ELR (cell line): ENCODE measurements around the gene PHKA1.
A peak's percentile ranks its signal among the peaks of the same experiment; 100 is the strongest.
"Not testable (repeated sequence)": the region's sequence is repeated elsewhere in the genome, so short reads cannot be mapped to it uniquely, and the experiment has no call there.

Experiments
- DNase-seq: peaks from one replicate; pipeline ENCODE4 v3.0.0-alpha.2; 2015; ENCODE audit warnings: low read depth

The PHKA1 gene

DNA sequence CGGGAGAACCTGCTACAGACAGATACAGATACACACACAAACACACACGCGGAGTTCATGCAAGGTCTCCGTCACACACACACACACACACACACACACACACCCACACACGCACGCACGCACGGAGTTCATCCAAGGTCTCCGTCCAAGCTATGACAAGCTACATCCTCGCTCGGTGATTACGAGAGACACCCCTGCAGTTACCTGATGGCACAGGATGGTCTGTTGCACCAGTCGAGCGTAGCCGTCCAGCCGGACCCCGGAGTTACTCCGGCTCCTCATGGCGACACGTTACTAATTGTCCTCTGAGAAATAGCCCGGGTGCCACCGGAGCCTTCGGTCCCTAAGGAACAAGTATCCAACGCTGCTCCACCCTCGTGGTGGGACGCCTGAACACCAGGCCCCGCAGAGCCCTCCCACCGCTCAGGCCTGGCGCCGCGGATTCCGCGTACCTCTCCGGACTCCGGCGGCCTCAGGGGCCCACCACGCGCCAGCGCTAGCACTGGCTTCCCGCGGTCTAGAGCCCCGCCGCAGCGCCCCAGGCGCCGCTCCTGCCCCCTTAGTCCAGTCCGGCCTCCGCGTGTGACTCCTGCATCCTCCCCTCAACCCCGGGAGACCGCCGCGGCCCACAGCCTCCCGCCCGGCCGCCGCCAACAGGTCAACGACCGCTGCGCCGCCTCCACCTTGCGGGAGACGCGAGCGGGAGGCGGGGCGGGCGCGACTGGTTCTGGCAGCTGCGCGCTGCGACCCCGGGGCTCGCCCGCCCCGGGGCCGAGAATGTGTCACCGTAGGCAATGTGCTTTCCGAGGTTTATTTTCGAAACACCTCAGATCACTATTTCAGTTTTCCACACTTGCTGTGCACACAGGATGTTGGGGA lies at the start of gene PHKA1:
TSS of gene PHKA1 (minus strand) at position 708 of the 879 bp plus-strand sequence. CDS start at position 282, 426 bp downstream.
- peak; percentile 51 for DNase-seq

DNA sequence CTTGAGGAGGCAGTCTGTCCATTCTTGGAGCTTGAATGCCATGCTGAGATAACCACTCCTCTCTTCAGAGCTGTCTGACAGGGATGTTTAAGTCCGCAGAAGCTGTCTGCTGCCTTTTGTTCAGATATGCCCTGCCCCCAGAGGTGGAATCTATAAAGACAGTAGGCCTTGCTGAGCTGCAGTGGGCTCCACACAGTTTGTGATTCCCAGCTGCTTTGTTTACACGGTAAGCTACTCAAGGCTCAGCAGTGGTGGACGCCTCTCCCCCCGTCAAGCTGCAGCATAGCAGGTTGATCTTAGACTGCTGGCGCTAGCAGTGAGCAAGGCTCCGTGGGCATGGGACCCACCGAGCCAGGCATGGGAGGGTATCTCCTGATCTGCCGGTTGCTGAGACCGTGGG lies 46.3 kb upstream of the PHKA1 start:
- not testable (repeated sequence) for DNase-seq

GRCh38 chrX:72748545-72748944 lies 34.4 kb upstream of the PHKA1 start:
- DNase-seq = not testable (repeated sequence)

DNA sequence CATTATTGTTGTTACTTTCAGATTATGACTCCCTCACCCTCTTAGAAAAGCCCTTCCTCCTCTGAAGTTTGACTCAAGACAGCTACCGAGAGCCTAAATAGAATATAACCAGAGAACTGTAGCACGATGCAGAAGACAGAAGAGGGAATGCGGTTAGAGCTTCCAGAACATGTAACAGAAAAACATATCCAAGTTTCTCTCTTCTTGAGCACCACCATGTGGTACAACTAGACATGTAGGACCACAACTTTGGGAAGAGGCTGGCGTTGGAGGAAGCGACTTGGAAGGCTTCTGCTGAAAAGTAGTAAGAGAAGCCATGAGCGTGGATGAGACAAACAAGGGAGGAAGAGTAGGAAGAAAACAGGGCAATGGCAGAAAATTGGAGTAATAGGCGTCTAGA lies 31.4 kb upstream of the PHKA1 start:
- not testable (repeated sequence) for DNase-seq

GRCh38 chrX:72735561-72735960 lies 21.5 kb upstream of the PHKA1 start:
- DNase-seq = peak; percentile 6

DNA sequence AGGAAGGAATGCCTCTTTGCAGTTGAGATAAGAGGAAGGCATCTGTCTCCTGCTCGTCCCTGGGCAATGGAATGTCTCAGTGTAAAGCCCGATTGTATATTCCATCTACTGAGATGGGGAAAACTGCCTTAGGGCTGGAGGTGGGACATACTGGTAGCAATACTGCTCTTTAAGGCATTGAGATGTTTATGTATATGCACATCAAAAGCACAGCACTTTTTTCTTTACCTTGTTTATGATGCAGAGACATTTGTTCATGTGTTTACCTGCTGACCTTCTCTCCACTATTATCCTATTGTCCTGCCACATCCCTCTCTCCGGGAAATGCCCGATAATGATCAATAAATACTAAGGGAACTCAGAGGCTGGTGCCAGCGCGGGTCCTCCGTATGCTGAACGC lies 19.5 kb upstream of the PHKA1 start:
- DNase-seq = not testable (repeated sequence)

DNA sequence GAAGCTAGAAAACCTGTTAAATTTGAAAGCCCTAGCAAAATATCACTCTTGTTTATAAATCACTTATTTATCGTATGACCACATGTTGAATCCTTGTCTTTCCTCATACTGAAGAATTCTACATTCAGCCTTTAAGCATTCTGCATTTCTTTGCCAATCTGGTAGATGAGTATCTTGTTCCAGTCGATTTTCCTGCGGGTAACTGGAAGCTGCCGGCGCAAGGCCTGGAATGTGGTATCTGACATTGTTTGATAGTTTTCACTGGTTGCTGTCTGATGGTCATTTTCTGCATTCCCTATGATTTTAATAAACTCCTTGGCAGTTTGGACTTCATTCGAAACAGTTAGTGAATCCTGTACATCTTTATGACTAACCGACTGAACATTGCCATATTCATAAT lies 13.7 kb upstream of the PHKA1 start:
- no peak for DNase-seq

DNA sequence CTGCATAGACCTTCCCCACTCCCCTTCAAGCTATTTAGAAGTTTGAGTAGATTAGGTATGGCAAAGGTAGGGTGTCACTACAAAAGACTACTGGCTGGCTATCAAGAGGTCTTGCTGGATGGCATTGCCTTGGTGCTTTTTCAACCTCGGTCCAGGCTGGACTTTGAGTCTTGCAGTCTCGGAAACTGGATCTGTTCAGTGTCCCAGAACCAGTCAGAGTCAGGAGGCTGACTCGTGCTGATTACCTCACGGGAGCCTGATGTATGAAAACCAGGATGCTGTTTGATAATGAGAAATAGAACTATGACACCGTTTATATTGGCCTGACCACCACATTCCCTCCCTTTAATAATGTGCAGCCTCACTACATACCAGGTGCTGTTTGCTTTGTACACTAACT lies 2.7 kb upstream of the PHKA1 start:
- peak; percentile 19 for DNase-seq

DNA sequence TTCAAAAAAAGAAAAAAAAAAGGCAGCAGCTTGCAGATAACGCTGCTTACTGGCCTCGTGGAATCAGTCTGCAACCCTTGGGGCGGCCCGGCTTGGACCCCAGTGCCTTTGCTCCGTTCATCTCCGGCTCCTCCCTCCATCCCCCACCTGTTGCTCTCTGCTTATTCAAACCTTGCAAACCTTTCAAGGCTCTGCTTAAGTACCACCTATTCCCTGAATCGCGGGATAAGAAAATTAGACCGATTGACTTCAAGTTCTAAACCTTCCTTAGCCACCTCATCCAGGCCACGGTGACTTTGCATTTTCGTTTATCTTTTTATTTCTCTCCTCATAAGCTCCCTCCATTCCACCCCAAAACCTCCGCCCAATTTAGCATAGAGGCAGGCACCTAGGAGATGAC lies 1.4 kb upstream of the PHKA1 start:
- no peak for DNase-seq

DNA sequence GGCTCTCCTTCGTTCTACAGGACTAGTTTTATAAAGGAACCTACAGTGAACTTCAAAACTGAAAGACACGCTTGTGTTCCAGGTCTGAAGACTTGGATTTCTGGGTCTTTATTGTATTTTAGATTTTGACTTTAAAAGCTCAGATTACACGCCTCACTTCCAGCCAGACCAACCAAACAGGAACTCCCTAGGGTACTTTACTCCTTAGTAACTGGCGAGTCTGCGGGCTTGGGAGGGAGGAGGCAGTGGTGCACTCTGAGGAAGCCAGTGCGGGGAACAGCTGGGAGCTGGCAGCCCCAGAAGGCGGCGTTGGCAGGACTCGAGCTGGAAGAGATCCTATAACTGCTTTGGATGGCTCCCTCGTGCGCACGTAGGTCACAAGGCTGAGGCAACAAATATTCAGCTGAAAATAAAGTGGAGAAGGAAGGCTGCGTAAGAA lies 391 bp upstream of the PHKA1 start:
- DNase-seq = peak; percentile 50

DNA sequence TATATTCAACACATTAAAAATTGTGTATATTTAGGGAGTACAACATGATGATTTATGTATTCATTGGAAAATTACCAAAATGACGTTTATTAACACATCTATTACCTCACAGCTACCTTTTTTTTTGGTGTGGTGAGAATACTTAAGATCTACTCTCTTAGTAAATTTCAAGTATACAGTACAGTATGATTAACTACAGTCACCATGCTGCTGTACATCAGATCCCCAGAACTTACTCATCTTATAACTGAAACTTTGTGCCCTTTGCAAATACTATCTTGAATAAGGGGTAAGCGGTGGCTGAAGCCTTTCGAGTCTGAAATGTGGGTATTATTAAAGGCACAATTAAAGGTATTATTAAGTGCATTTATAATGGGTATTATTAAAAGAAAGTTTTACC lies 976 bp downstream of the PHKA1 start:
- peak; percentile 3 for DNase-seq

DNA sequence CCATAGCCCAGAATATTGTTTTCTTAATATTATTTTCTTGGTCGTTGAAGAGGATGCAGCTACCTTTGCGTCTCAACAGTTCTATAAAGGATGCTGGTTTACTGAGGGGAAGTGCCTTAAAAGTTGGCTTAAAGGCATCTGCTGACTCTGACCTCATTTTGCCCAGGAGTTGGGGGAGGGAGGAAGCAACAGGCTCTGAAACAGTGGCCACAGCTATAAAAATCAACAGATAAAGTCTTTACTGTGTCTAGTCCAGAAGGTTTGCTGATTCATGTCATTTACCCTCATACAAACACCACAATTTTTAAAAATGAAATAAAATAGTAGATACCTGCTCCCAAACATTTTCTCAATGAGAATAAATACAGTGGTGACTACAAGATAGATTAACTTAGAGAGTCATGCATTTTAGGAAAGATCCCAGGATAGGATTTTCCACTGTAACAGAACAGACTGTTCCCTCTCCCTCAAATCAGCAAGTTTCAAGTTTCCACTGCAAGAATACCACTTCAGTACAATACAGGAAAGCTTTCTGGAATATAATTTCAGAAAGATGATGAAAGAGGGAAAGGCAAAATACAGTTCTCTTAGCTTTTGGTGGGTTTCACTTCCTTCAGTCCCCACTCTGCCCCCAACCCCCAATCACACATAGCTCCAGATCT lies 1.9 kb downstream of the PHKA1 start:
- peak; percentile 9 for DNase-seq

GRCh38 chrX:72705814-72706213 lies 8.3 kb downstream of the PHKA1 start:
- DNase-seq = no peak

- no peak for DNase-seq
Observed at GRCh38 chrX:72705111-72705510, 9.0 kb downstream of the PHKA1 start.

- DNase-seq = peak; percentile 2
Observed at GRCh38 chrX:72694170-72694569, 19.9 kb downstream of the PHKA1 start.

DNA sequence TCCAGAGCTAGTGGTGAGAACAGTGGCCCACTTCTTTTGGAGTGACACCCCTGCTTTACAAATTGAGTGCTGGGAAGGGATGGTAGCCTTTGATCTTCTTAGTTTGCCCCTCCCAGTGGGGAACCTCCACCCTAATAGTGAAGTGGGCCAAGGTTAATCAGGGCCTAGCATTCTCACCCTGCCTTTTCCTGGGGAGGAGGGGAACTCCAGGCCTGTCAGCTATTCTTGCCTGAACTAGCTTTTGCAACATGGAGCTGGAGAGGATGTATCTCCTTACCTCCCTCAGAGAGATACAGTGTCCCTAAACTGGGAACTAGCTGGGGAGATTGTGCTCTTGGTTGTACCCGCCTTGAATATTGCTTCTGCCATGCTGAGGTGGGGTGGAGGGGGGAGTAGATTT lies 20.6 kb downstream of the PHKA1 start:
- no peak for DNase-seq

DNA sequence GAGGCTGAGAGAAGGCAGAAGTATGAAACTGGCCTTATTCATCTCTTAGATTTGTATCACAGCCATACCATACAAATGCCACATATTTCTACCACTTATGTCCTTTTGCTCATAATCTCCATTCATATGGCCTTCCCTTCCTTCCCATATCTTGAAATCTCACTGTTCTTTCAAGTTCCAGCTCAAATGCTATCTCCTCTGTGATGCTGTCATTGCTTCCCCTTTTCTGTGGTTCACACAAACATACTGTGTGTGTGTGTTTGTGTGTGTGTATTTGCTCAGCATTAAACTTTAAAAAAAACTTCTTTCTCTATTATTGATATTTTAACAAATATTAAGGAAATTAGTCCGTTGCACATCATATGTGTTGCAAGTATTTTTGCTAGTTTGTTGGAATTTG lies 26.7 kb downstream of the PHKA1 start:
- no peak for DNase-seq

GRCh38 chrX:72685810-72686456 lies 28.2 kb downstream of the PHKA1 start:
- no peak for DNase-seq

GRCh38 chrX:72685018-72685417 lies 29.1 kb downstream of the PHKA1 start:
- DNase-seq = no peak

DNA sequence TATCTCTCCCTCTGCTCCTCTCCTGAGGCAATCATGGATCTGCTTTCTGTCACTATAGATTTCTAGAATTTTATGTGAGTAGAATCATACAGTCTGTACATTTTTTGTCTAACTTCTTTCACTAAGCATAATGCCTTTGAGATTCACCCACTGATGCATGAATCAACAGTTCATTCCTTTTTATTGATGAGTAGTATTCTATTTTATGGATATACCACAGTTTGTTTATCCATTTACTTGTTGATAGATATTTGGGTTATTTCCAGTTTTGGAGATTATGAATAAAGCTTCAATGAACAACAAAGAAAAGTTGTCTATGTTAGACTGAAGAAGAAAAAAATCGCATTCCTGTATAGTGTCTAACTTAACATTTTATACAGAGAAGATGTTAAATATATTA lies 30.5 kb downstream of the PHKA1 start:
- no peak for DNase-seq

GRCh38 chrX:72676465-72676864 lies 37.6 kb downstream of the PHKA1 start:
- DNase-seq = no peak

- not testable (repeated sequence) for DNase-seq
Observed at GRCh38 chrX:72673951-72674350, 40.2 kb downstream of the PHKA1 start.

DNA sequence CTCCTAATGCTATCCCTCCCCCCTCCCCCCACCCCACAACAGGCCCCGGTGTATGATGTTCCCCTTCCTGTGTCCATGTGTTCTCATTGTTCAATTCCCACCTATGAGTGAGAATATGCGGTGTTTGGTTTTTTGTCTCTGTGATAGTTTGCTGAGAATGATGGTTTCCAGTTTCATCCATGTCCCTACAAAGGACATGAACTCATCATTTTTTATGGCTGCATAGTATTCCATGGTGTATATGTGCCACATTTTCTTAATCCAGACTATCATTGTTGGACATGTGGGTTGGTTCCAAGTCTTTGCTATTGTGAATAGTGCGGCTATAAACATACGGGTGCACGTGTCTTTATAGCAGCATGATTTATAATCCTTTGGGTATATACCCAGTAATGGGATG lies 44.6 kb downstream of the PHKA1 start:
- not testable (repeated sequence) for DNase-seq
